Mucosa of stomach (tissue), 1 donor: Measurements from ENCODE around the gene MUC3A.

Experiments used
- H3K27me3 ChIP-seq: one replicate; pipeline ENCODE4 v1.7.0; 2013; ENCODE audit warnings: mild to moderate bottlenecking, low read length; ENCODE audit not compliant: control insufficient read depth, insufficient read depth
- H3K36me3 ChIP-seq: one replicate; pipeline ENCODE4 v1.7.0; 2013; ENCODE audit warnings: low read length; ENCODE audit not compliant: control insufficient read depth, insufficient read depth
- H3K4me1 ChIP-seq: one replicate; pipeline ENCODE4 v1.7.0; 2013; ENCODE audit warnings: mild to moderate bottlenecking, low read length; ENCODE audit not compliant: control insufficient read depth, insufficient read depth
- H3K4me3 ChIP-seq: one replicate; pipeline ENCODE4 v1.7.0; 2013; ENCODE audit warnings: low read length
- H3K9ac ChIP-seq: one replicate; pipeline ENCODE4 v1.7.0; 2013; ENCODE audit warnings: mild to moderate bottlenecking, low read length, moderate library complexity
- H3K9me3 ChIP-seq: one replicate; pipeline ENCODE4 v1.7.0; 2013; ENCODE audit warnings: mild to moderate bottlenecking, low read length, moderate library complexity; ENCODE audit not compliant: control insufficient read depth
- donor health status: Pancreatic carcinoma.

The MUC3A gene

DNA sequence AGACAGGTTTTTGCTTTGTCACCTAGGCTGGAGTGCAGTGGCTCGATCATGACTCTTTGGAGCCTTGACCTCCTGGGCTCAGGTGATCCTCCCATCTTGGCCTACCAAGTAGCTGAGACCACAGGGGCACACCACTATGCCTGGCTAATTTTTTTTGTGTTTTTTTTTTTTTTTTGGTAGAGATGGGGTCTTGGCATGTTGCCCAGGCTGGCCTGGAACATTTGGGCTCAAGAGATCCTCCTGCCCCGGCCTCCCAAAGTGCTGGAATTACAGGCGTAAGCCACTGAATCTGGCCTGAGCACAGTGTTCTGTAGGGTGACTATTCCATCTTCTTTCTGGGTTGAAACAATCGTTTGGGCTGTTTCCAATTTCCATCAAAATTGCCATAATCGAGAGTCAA is 1.5 kb upstream of the MUC3A start:
- Histone ChIP-seq H3K36me3 (no peaks in the 10 kb centered on the region), H3K9ac (no peak overlapping the region), H3K27me3 (peaks cover 13% of the 10 kb centered on the region), H3K9me3 (no peaks in the 10 kb centered on the region), H3K4me3 (no peak overlapping the region), H3K4me1 (peaks cover 21% of the 10 kb centered on the region)

DNA sequence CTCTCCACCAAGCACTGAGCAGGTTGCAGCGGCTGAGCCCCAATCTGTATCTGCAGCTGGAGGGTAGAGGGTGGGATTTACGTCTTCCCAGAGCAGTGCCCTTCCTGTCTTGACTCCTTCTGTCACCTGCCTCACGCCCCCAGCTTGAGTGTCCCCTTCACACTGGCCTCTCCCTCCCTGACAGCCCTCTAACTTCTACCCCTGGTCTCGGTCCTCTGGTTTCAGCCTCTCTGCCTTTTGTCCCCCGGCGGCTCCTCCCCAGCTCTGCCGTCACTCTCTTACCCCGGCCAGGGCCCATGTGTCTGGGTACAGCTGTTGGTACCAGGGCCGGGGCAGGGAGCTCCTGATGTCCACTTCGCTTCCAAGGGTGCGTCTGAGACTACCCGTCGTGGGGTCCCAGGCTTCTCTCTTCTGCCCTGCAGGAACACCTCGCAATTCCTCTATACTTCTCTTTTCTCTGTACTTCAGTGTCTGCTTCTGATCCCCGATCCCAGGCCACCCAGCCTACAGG is 654 bp downstream of the MUC3A start:
- peak overlapping the region; percentile 80 for H3K9ac ChIP-seq
- no peaks in the 10 kb centered on the region for H3K9me3 ChIP-seq
- peak overlapping the region; percentile 39 for H3K4me3 ChIP-seq
- peaks cover 13% of the 10 kb centered on the region for H3K27me3 ChIP-seq
- H3K36me3 ChIP-seq, result no peaks in the 10 kb centered on the region
- H3K4me1 ChIP-seq, result peaks cover 9% of the 10 kb centered on the region

DNA sequence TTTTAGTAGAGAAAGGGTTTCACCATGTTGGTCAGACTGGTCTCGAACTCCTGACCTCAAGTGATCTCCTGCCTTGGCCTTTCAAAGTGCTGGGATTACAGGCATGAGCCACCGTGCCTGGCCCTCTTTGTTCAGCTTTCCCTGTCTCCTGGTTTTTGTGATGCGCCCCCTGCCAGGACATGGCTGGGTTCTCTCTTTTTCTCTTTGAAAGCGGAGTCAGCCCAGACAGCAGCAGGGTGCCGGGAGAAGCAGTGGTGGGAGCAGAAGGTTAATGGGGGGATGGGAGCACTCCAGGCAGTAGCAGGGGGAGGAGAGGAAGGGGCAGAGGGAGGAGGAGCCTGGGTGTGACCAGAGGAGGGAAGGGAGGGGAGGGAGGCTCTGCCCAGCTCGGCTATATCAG is 1.8 kb downstream of the MUC3A start:
- Histone ChIP-seq H3K4me1 (peaks cover 9% of the 10 kb centered on the region), H3K36me3 (no peaks in the 10 kb centered on the region), H3K4me3 (no peak overlapping the region), H3K27me3 (peaks cover 13% of the 10 kb centered on the region), H3K9ac (no peak overlapping the region), H3K9me3 (no peaks in the 10 kb centered on the region)

DNA sequence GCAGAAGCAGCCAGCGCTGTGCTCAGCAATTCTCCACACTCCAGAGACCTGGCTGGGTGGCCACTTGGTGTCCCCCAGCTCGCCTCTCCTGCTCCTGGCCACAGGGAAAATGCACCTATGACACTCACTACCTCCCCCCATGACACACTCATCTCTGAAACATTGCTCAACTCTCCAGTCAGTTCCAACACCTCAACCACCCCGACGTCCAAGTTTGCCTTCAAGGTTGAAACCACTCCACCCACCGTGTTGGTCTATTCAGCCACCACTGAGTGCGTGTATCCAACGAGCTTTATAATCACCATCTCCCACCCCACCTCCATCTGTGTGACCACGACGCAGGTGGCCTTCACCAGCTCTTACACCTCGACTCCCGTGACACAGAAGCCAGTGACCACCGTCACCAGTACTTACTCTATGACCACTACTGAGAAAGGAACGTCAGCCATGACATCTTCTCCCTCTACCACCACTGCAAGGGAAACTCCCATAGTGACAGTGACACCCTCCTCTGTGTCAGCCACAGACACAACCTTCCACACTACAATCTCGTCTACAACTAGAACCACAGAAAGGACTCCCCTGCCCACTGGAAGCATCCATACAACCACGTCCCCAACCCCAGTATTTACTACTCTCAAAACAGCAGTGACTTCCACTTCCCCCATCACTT is 2.7 kb downstream of the MUC3A start:
- no peaks in the 10 kb centered on the region for H3K36me3 ChIP-seq
- peaks cover 13% of the 10 kb centered on the region for H3K27me3 ChIP-seq

DNA sequence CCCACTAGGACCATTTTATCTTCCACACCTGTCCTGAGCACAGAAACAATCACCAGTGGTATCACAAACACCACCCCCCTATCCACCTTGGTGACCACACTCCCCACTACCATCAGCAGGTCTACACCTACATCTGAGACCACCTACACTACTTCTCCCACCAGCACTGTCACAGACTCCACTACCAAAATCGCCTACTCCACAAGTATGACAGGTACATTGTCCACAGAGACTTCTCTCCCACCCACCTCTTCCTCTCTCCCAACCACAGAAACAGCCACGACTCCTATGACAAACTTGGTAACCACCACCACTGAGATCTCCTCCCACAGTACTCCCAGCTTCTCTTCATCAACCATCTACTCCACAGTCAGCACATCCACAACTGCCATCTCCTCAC is 3.3 kb downstream of the MUC3A start:
- Histone ChIP-seq H3K9ac (no peak overlapping the region), H3K4me1 (peaks cover 9% of the 10 kb centered on the region), H3K27me3 (peaks cover 13% of the 10 kb centered on the region), H3K4me3 (no peak overlapping the region), H3K36me3 (no peaks in the 10 kb centered on the region), H3K9me3 (no peaks in the 10 kb centered on the region)

More for the DNA sequence above, 2.7 kb downstream of the MUC3A start:
- Histone ChIP-seq H3K9me3 (no peaks in the 10 kb centered on the region), H3K9ac (no peak overlapping the region), H3K4me1 (peaks cover 9% of the 10 kb centered on the region), H3K4me3 (no peak overlapping the region)

DNA sequence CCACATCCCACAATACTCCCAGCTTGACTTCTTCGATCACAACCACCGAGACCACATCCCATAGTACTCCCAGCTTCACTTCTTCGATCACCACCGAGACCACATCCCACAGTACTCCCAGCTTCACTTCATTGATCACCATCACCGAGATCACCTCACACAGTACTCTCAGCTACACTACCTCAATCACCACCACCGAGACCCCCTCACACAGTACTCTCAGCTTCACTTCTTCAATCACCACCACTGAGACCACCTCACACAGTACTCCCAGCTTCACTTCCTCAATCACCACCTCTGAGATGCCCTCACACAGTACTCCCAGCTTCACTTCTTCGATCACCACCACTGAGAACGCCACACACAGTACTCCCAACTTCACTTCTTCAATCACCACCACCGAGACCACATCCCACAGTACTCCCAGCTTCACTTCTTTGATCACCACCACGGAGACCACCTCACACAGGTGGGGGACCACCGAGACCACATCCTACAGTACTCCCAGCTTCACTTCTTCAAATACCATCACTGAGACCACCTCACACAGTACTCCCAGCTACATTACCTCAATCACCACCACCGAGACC is 8.6 kb downstream of the MUC3A start:
- Histone ChIP-seq H3K36me3 (no peaks in the 10 kb centered on the region), H3K9ac (no peak overlapping the region), H3K9me3 (no peaks in the 10 kb centered on the region), H3K4me3 (no peak overlapping the region), H3K27me3 (peaks cover 9% of the 10 kb centered on the region), H3K4me1 (no peaks in the 10 kb centered on the region)

DNA sequence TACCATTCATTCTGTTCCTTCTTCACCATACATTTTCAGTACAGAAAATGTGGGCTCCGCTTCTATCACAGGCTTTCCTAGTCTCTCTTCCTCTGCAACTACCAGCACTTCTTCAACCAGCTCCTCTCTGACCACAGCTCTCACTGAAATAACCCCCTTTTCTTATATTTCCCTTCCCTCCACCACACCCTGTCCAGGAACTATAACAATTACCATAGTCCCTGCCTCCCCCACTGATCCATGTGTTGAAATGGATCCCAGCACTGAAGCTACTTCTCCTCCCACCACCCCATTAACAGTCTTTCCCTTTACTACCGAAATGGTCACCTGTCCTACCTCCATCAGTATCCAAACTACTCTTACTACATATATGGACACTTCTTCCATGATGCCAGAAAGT is 10.6 kb downstream of the MUC3A start:
- H3K4me3 ChIP-seq, result no peak overlapping the region
- H3K27me3 ChIP-seq, result peaks cover 21% of the 10 kb centered on the region
- H3K36me3 ChIP-seq, result no peaks in the 10 kb centered on the region
- H3K9ac ChIP-seq, result no peak overlapping the region
- no peaks in the 10 kb centered on the region for H3K4me1 ChIP-seq
- H3K9me3 ChIP-seq, result no peaks in the 10 kb centered on the region

DNA sequence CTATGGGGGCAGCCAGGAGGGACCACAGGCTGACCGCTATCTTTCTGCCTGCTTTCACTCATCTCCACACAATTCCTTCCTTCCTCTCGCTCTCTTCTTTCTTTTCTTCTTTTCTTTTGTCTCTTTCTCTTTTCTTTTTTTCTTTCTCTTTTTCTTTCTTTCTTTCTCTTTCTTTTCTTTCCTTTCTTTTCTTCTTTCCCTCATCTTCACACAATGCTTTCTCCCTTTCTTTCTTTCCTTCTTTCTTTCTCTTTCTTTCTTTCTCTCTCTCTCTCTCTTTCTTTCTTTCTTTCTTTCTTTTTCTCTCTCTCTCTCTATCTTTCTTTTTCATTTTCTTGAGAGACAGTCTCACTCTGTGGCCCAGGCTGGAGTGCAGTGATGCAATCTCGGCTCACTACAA is 13.2 kb downstream of the MUC3A start:
- Histone ChIP-seq H3K4me3 (no peak overlapping the region), H3K9ac (no peak overlapping the region), H3K4me1 (peaks cover 25% of the 10 kb centered on the region), H3K9me3 (no peaks in the 10 kb centered on the region), H3K36me3 (no peaks in the 10 kb centered on the region), H3K27me3 (peaks cover 47% of the 10 kb centered on the region)

DNA sequence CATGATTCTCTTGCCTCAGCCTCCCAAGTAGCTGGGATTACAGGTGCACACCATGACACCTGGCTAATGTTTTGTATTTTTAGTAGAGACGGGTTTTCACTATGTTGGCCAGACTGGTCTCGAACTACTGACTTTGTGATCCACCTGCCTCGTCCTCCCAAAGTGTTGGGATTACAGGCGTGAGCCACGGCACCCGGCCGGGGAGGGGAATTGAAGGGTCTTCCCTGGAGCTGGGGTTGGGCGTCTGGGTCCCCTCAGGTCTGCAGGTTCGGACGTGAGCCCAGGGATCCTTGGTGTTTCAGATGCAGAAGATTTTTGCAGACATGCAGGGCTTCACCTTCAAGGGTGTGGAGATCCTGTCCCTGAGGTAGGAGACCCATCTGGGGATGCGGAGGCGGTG is 14.1 kb downstream of the MUC3A start:
- H3K27me3 ChIP-seq, result peaks cover 55% of the 10 kb centered on the region

DNA sequence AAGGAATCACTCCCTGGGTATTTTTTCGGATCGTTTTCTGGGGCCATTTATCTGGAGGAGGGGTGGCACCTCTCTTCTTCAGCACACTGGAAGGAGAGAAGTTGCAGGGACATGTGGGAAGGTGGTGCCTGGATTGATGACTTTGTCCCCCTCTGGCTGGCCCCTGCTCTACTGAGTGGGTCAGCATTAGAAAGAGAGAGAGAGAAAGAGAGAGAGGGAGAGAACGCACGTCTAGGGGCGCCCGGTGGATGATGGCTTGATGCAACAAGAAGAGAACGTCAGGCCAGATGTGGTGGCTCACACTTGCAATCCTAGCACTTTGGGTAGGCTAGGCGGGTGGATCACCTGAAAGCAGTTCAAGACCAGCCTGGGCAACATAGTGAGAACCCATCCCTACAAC is 14.5 kb downstream of the MUC3A start:
- Histone ChIP-seq H3K27me3 (peaks cover 59% of the 10 kb centered on the region), H3K4me3 (no peak overlapping the region), H3K9ac (no peak overlapping the region), H3K9me3 (no peaks in the 10 kb centered on the region), H3K4me1 (peaks cover 27% of the 10 kb centered on the region), H3K36me3 (no peaks in the 10 kb centered on the region)

More for the DNA sequence above, 14.1 kb downstream of the MUC3A start:
- Histone ChIP-seq H3K4me3 (no peak overlapping the region), H3K4me1 (peaks cover 27% of the 10 kb centered on the region), H3K9me3 (no peaks in the 10 kb centered on the region), H3K9ac (no peak overlapping the region), H3K36me3 (no peaks in the 10 kb centered on the region)

DNA sequence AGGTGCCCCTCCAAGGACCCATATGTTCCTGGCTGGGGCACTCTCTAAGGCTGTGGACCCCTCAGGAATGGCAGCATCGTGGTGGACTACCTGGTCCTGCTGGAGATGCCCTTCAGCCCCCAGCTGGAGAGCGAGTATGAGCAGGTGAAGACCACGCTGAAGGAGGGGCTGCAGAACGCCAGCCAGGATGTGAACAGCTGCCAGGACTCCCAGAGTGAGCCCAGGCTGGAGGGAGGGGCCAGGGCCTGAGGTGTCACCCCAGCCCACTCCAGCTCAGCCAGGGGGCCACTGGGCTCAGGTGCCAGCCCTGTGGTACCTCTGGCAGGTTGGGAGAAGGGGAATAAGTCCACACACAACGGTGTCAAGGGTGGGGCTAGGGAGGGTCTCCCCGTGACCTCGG is 15.3 kb downstream of the MUC3A start:
- Histone ChIP-seq H3K4me3 (no peak overlapping the region), H3K9ac (no peak overlapping the region), H3K9me3 (no peaks in the 10 kb centered on the region), H3K4me1 (peaks cover 27% of the 10 kb centered on the region), H3K36me3 (no peaks in the 10 kb centered on the region), H3K27me3 (peaks cover 62% of the 10 kb centered on the region)

DNA sequence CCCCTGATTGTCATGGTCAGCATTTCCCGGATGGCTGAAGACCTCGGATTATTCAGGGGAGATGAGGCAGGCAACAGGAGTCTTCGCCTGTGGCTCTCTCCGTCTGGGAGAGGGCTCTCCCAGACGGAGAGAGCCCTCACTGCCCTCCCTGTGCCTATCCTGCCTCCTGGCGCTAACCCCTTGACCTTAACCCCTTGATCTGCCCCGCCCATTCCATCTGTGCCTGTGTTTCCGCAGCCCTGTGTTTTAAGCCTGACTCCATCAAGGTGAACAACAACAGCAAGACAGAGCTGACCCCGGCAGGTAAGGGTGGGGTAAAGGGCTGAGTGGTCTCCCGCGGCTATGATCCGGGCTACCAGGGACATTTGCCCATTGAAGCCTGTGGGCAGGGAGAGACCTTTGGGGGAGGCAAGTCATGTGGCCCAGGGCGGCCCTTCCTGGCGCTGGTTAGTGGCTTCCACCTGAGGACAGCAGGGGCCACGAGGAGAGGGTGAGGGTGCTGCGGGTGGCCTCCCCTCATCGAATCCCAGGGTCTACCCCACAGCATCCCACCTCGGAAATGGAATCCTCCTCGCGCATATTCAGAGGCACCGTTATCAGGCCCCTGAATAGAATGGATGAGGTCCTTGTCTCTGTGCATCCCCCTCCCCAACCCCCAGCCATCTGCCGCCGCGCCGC is 15.8 kb downstream of the MUC3A start:
- Histone ChIP-seq H3K9me3 (no peaks in the 10 kb centered on the region), H3K36me3 (no peaks in the 10 kb centered on the region), H3K4me1 (peaks cover 27% of the 10 kb centered on the region), H3K9ac (no peak overlapping the region), H3K27me3 (peaks cover 66% of the 10 kb centered on the region), H3K4me3 (peak overlapping the region; percentile 39)
